K562 (cell line): ENCODE measurements around the gene ANKRD27. TPM values are rescaled to one million over a fixed set of nuclear protein-coding genes. Genes with fewer than 3 reads are reported as not detected.
A peak's percentile ranks its signal among the peaks of the same experiment; 100 is the strongest.

Experiments used
- ATAC-seq: fragments of 200-7000 bp; cut with Tn5 transposase; 3 replicates; pipeline ENCODE4 v1.9.1; 2020; ENCODE audit warnings: moderate library complexity
- BruUV-seq: library from RNA; stranded (reverse); fragments of 400-500 nt; replicated peaks from 2 replicates; lab custom pipeline; 2021; lab: Mats Ljungman, UMichigan
- CTCF ChIA-PET: fragments of 300-600 bp; formaldehyde crosslinking; extraction: SDS; loops from one replicate; lab custom pipeline; 2021; ENCODE audit warnings: low intra/inter-chr PET ratio; lab: Yijun Ruan, JAX
- POLR2A ChIA-PET: fragments of 300-600, 350-650 bp; sonication (Branson Sonifier 250); formaldehyde crosslinking; extraction: SDS; loops from one replicate; lab custom pipeline; 2021; ENCODE audit warnings: antibody characterized with exemption, inconsistent platforms; lab: Yijun Ruan, JAX
- DNase-seq, 4 experiments: peaks; one replicate each; pipeline versions ENCODE4 v3.0.0 to v3.0.0-alpha.2; 2011 to 2018; ENCODE audit warnings: low spot score in 3 of 4, mixed read lengths in 3 of 4; ENCODE audit errors: extremely low read depth in 1 of 4
- FAIRE-seq: peaks from 2 replicates; lab custom pipeline; 2011; peaks lifted over from hg19 to GRCh38; lab: Jason Lieb, UNC
- H2AFZ ChIP-seq: 2 replicates; pipeline ENCODE4 v1.6.0; 2011; ENCODE audit warnings: low read depth, low read length, control low read depth, inconsistent platforms
- H3K27ac ChIP-seq: fragments of 200-600 bp; 3 replicates; pipeline ENCODE4 v1.8.0; 2011; ENCODE audit warnings: low read depth, mild to moderate bottlenecking, control low read depth, inconsistent platforms, low read length, moderate library complexity, mixed read lengths; ENCODE audit errors: extremely low read depth
- H3K27me3 ChIP-seq, 2 experiments: fragments of 300-600 bp in 1 of 2; 2 replicates in 1 of 2; 3 replicates in 1 of 2; pipeline versions ENCODE4 v1.6.0 to v1.8.0; 2011; ENCODE audit warnings: inconsistent platforms in 2 of 2, low read length in 2 of 2, mild to moderate bottlenecking in 1 of 2, mixed read lengths in 1 of 2, moderate library complexity in 1 of 2; ENCODE audit not compliant: control insufficient read depth in 2 of 2, insufficient read depth in 2 of 2
- H3K36me3 ChIP-seq: fragments of 300-600 bp; 3 replicates; pipeline ENCODE4 v1.8.0; 2011; ENCODE audit warnings: mild to moderate bottlenecking, low read length, inconsistent platforms; ENCODE audit not compliant: control insufficient read depth, insufficient read depth
- H3K4me1 ChIP-seq, 2 experiments: fragments of 200-600 bp in 1 of 2; replicated peaks in 1 of 2; 2 replicates in 1 of 2; 3 replicates in 1 of 2; pipeline versions ENCODE4 v1.5.1 to v1.8.0; 2011; ENCODE audit warnings: inconsistent platforms in 2 of 2, low read length in 2 of 2, mild to moderate bottlenecking in 1 of 2, mixed read lengths in 1 of 2, moderate library complexity in 1 of 2; ENCODE audit not compliant: control insufficient read depth in 2 of 2, insufficient read depth in 2 of 2
- H3K4me2 ChIP-seq: 2 replicates; pipeline ENCODE4 v1.6.1; 2011; ENCODE audit warnings: low read length, control low read depth, inconsistent platforms, mixed read lengths; ENCODE audit not compliant: insufficient read depth
- H3K4me3 ChIP-seq: fragments of 200-600 bp; sonication (generic), shearing (Covaris generic); 2 replicates; pipeline ENCODE4 v1.5.1; 2016; ENCODE audit warnings: control low read depth, inconsistent platforms
- H3K79me2 ChIP-seq: fragments of 200-600 bp; 3 replicates; pipeline ENCODE4 v1.8.0; 2011; ENCODE audit warnings: low read length, inconsistent platforms; ENCODE audit not compliant: control insufficient read depth, insufficient read depth
- H3K9ac ChIP-seq, 2 experiments: 2 replicates each; pipeline versions ENCODE4 v1.6.0 to v1.6.1; 2011; ENCODE audit warnings: low read depth in 2 of 2, low read length in 2 of 2, control low read depth in 1 of 2, inconsistent platforms in 1 of 2, mild to moderate bottlenecking in 1 of 2, mixed read lengths in 1 of 2; ENCODE audit not compliant: insufficient read depth in 1 of 2
- H3K9me1 ChIP-seq: one replicate; pipeline ENCODE4 v1.6.0; 2011; ENCODE audit warnings: inconsistent platforms, mild to moderate bottlenecking, low read length, moderate library complexity; ENCODE audit not compliant: control insufficient read depth, insufficient read depth
- H3K9me3 ChIP-seq: replicated peaks from 2 replicates; pipeline ENCODE4 v1.5.1; 2011; ENCODE audit warnings: low read depth, low read length, inconsistent platforms; ENCODE audit not compliant: control insufficient read depth, insufficient read depth
- H4K20me1 ChIP-seq: replicated peaks from 2 replicates; pipeline ENCODE4 v1.6.1; 2011; ENCODE audit warnings: low read length, inconsistent platforms, mixed read lengths; ENCODE audit not compliant: control insufficient read depth, insufficient read depth
- CBFA2T3 ChIP-seq: fragments of 450-650 bp; IDR thresholded peaks from 2 replicates; pipeline ENCODE4 v1.6.1; 2017
- ELF1 ChIP-seq: fragments of 200-800 bp; sonication (Bioruptor generic); IDR thresholded peaks from 2 replicates; pipeline ENCODE4 v1.6.1; 2016; ENCODE audit warnings: missing genetic modification characterization, missing compliant biosample characterization
- GABPA ChIP-seq: fragments of 200-800 bp; sonication (Bioruptor generic); conservative IDR thresholded peaks from 2 replicates; pipeline ENCODE4 v1.6.1; 2016; ENCODE audit warnings: low read depth, missing genetic modification characterization, missing compliant biosample characterization
- ILK ChIP-seq: fragments of 450-650 bp; IDR thresholded peaks from 2 replicates; pipeline ENCODE4 v1.6.1; 2016; ENCODE audit warnings: missing genetic modification characterization, low read depth, mild to moderate bottlenecking, missing compliant biosample characterization, moderate library complexity, borderline replicate concordance
- JUN ChIP-seq, 2 experiments: sonication (generic) in 1 of 2; formaldehyde crosslinking in 1 of 2; IDR thresholded peaks; 2 replicates each; pipeline versions ENCODE4 v1.6.1 to v1.8.0; 2012 to 2022; ENCODE audit warnings: borderline replicate concordance in 2 of 2, mild to moderate bottlenecking in 2 of 2, improper control_type of control experiment in 1 of 2, low read depth in 1 of 2, low read length in 1 of 2, missing genetic modification reagents in 1 of 2
- L3MBTL2 ChIP-seq: fragments of 450-650 bp; IDR thresholded peaks from 2 replicates; pipeline ENCODE4 v1.6.1; 2016; ENCODE audit warnings: mild to moderate bottlenecking, moderate library complexity
- MYBL2 ChIP-seq, 2 experiments: fragments of 450-650 bp in 1 of 2; sonication (generic) in 1 of 2; formaldehyde crosslinking in 1 of 2; IDR thresholded peaks; 2 replicates each; pipeline versions ENCODE4 v1.6.1 to v1.8.1; 2017 to 2022; ENCODE audit warnings: borderline replicate concordance in 1 of 2, inconsistent platforms in 1 of 2, low read depth in 1 of 2, mild to moderate bottlenecking in 1 of 2, missing genetic modification reagents in 1 of 2, moderate library complexity in 1 of 2
- NBN ChIP-seq: fragments of 450-650 bp; IDR thresholded peaks from 2 replicates; pipeline ENCODE4 v1.6.1; 2016; ENCODE audit warnings: low read depth, mild to moderate bottlenecking
- NR2F6 ChIP-seq: fragments of 450-650 bp; formaldehyde crosslinking; IDR thresholded peaks from 2 replicates; pipeline ENCODE4 v1.4.0; 2020; ENCODE audit warnings: mild to moderate bottlenecking
- PHB ChIP-seq: fragments of 250-450 bp; sonication (Bioruptor Pico); IDR thresholded peaks from 2 replicates; pipeline ENCODE4 v1.5.0; 2021
- POLR2A ChIP-seq: fragments of 450-650 bp; conservative IDR thresholded peaks from 2 replicates; pipeline ENCODE4 v1.6.1; 2016
- POU5F1 ChIP-seq: fragments of 150-350 bp; IDR thresholded peaks from 2 replicates; pipeline ENCODE4 v1.6.1; 2014; ENCODE audit warnings: borderline replicate concordance, low read length, low read depth, mild to moderate bottlenecking; ENCODE audit not compliant: partially characterized antibody
- SIRT6 ChIP-seq: IDR thresholded peaks from one replicate; pipeline ENCODE4 v1.6.1; 2012; ENCODE audit warnings: low read depth, mild to moderate bottlenecking, control low read depth, inconsistent platforms, low read length, moderate library complexity
- SMARCA4 ChIP-seq: fragments of 450-650 bp; IDR thresholded peaks from 2 replicates; pipeline ENCODE4 v1.6.1; 2016
- SRSF7 ChIP-seq: fragments of 200-400 bp; formaldehyde crosslinking; optimal IDR thresholded peaks from 2 replicates; pipeline ENCODE3; 2017; ENCODE audit warnings: mild to moderate bottlenecking, low read depth, low read length
- TBP ChIP-seq: optimal IDR thresholded peaks from 2 replicates; pipeline ENCODE3; 2011; ENCODE audit warnings: low read depth, low read length, improper control_type of control experiment
- ZNF146 ChIP-seq: IDR thresholded peaks from one replicate; pipeline ENCODE4 v1.6.1; 2018; ENCODE audit warnings: missing compliant biosample characterization; ENCODE audit not compliant: unreplicated experiment
- WGBS: fragments of 100-300 bp; shearing (Covaris generic); methylation state at CpG from one replicate; pipeline ENCODE4 v1.1.6; 2016; ENCODE audit warnings: low coverage, mixed read lengths; ENCODE audit not compliant: insufficient coverage; ENCODE audit errors: missing lambda C conversion rate; 5-methylcytosine and 5-hydroxymethylcytosine counted together
- in situ Hi-C: fragments of 300-500 bp; cut with MboI; formaldehyde crosslinking; loops from 4 replicates; pipeline ENCODE4 v1.15.0; 2018; ENCODE audit warnings: inconsistent platforms, mixed read lengths
- intact Hi-C: fragments of 100-400 bp; cut with micrococcal nuclease; formaldehyde crosslinking; loops from 2 replicates; pipeline ENCODE4 v1.14.2; 2022
- polyA plus RNA-seq, 8 experiments: library from polyadenylated mRNA; depleted of rRNA in 4 of 8; stranded (reverse) in 5 of 8; unstranded in 3 of 8; fragments of >200 nt; fragmentation: Nextera tagmentation in 2 of 8; fragmentation: Illumina TruSeq in 1 of 8; extraction: Ambion mirVana in 2 of 8; extraction: Trizol in 1 of 8; gene quantifications; 2 replicates each; pipeline versions ENCODE4 v1.2.1 to v1.2.3, GENCODE V29; 2011 to 2014; ENCODE audit warnings: inconsistent platforms in 1 of 8, missing spikeins in 1 of 8
- total RNA-seq, 7 experiments: library from RNA; depleted of rRNA in 6 of 7; stranded (reverse); fragments of >200 nt in 6 of 7; fragmentation: Illumina TruSeq in 2 of 7; extraction: Trizol in 2 of 7; gene quantifications; 2 replicates each; pipeline versions ENCODE4 v1.2.1 to v1.2.3, GENCODE V29; 2011 to 2021; ENCODE audit warnings: low replicate concordance in 1 of 7
- TF ChIP-seq, protein P1 (sequence below): fragments of 250-450 bp; sonication (Bioruptor Pico); IDR thresholded peaks from 2 replicates; pipeline ENCODE4 v1.5.0; 2020; ENCODE audit warnings: mild to moderate bottlenecking, borderline replicate concordance

ANKRD27 gene
- total and polyA plus RNA-seq, 9 of the 15 experiments (the other 6 are each of a cell fraction or from before 2014, with no cell fraction given): 5.3 to 71.3 (median 54.2) TPM

GRCh38 chr19:32603961-32604360 is 71.0 kb downstream of the ANKRD27 start (continued):
- TF ChIP-seq, protein P1, sequence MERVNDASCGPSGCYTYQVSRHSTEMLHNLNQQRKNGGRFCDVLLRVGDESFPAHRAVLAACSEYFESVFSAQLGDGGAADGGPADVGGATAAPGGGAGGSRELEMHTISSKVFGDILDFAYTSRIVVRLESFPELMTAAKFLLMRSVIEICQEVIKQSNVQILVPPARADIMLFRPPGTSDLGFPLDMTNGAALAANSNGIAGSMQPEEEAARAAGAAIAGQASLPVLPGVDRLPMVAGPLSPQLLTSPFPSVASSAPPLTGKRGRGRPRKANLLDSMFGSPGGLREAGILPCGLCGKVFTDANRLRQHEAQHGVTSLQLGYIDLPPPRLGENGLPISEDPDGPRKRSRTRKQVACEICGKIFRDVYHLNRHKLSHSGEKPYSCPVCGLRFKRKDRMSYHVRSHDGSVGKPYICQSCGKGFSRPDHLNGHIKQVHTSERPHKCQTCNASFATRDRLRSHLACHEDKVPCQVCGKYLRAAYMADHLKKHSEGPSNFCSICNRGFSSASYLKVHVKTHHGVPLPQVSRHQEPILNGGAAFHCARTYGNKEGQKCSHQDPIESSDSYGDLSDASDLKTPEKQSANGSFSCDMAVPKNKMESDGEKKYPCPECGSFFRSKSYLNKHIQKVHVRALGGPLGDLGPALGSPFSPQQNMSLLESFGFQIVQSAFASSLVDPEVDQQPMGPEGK (CRISPR knock-in tag): no peak
- TF ChIP-seq, all 486 proteins: peak for 0

- H3K9me3 ChIP-seq: no peaks in the 10 kb centered on the region
- H3K27ac ChIP-seq: no peak overlapping the region
- peak; percentile 90 for FAIRE-seq
- peak; percentile 87 for ATAC-seq
- peak; percentile 50 to 80 (median 56) for DNase-seq
- peaks cover 94% of the 10 kb centered on the region for H3K36me3 ChIP-seq
- no peaks in the 10 kb centered on the region for H3K9me1 ChIP-seq
- no peak overlapping the region for H3K9ac ChIP-seq
- ChIA-PET CTCF (interaction anchor here (0.8 to 1.1 kb wide), 3 partner anchors 71 to 520 kb away, joined by 3 to 4 read pairs (median 3); no protein-coding TSS in a partner anchor), POLR2A (interaction anchor here (0.7 to 1.1 kb wide), 4 partner anchors 13 to 94 kb away, joined by 3 to 5 read pairs (median 4); no protein-coding TSS in a partner anchor)
- intact Hi-C loops (no loop called here), in situ Hi-C loops (no loop called here)
- H2AFZ ChIP-seq: no peak overlapping the region
- H3K27me3 ChIP-seq: no peaks in the 10 kb centered on the region
- H3K4me3 ChIP-seq: no peak overlapping the region
- 22% methylated on average over 2 of the region's 2 CpGs for WGBS
- H3K4me1 ChIP-seq: no peaks in the 10 kb centered on the region
- BruUV-seq: no TSS peak
- H3K4me2 ChIP-seq: no peak overlapping the region
- no peaks in the 10 kb centered on the region for H3K79me2 ChIP-seq
- no peaks in the 10 kb centered on the region for H4K20me1 ChIP-seq
- TF ChIP-seq NBN (no peak), MYBL2 (IDR thresholded peaks at IDR 0.05; ENCODE audit: low read depth) (no peak), MYBL2 (CRISPR knock-in tag; IDR thresholded peaks at IDR 0.05; ENCODE audit: borderline replicate concordance) (no peak), PHB (CRISPR knock-in tag) (no peak), GABPA (tag) (no peak), NR2F6 (CRISPR knock-in tag) (no peak), SRSF7 (no peak), TBP (no peak), ILK (tag) (no peak), CBFA2T3 (no peak), L3MBTL2 (0 out of 2 replicates have a peak, but pooled peaks have one; percentile 29), SMARCA4 (0 out of 2 replicates have a peak, but pooled peaks have one; percentile 18), ELF1 (tag) (no peak), POU5F1 (no peak), POLR2A (no peak), ZNF146 (CRISPR knock-in tag) (no peak), JUN (IDR thresholded peaks at IDR 0.05; ENCODE audit: borderline replicate concordance, low read depth, low read length) (no peak), JUN (CRISPR knock-in tag; IDR thresholded peaks at IDR 0.05; ENCODE audit: borderline replicate concordance) (no peak), SIRT6 (no peak)
- TF ChIP-seq, protein P1 (CRISPR knock-in tag): no peak
Observed at GRCh38 chr19:32599736-32600157, 75.2 kb downstream of the ANKRD27 start.
